Thyroid gland (tissue), 4 donors: Measurements from ENCODE around the gene ACTL10. TPM values are rescaled to one million over a fixed set of nuclear protein-coding genes. Genes with fewer than 3 reads are reported as not detected.

Source experiments
- DNase-seq, 2 donors: peaks; one replicate each; pipeline ENCODE4 v3.0.0-alpha.2; 2019
- H3K27ac ChIP-seq, 3 donors: fragments of 200-600 bp; sonication (generic); 1 replicate in 2 of 3; 2 replicates in 1 of 3; pipeline ENCODE4 v1.5.1; 2016 to 2019; ENCODE audit warnings: mild to moderate bottlenecking in 1 of 3, moderate library complexity in 1 of 3
- H3K27me3 ChIP-seq: fragments of 200-600 bp; sonication (generic); one replicate; pipeline ENCODE4 v1.5.1; 2019
- H3K36me3 ChIP-seq, 2 donors: fragments of 200-600 bp; sonication (generic); one replicate each; pipeline ENCODE4 v1.5.1; 2016 to 2019
- H3K4me1 ChIP-seq, 2 donors: fragments of 200-600 bp; sonication (generic); one replicate each; pipeline ENCODE4 v1.5.1; 2017 to 2019
- H3K4me3 ChIP-seq, 3 donors: fragments of 200-600 bp; sonication (generic); replicated peaks in 1 of 3; 1 replicate in 2 of 3; 2 replicates in 1 of 3; pipeline ENCODE4 v1.5.1; 2016; ENCODE audit warnings: mild to moderate bottlenecking in 1 of 3
- H3K9me3 ChIP-seq: fragments of 200-600 bp; sonication (generic); one replicate; pipeline ENCODE4 v1.5.1; 2017
- POLR2A ChIP-seq, 2 donors: fragments of 450-650 bp; IDR thresholded peaks; one replicate each; pipeline ENCODE4 v1.6.1; 2017; ENCODE audit warnings: antibody characterized with exemption in 2 of 2, mild to moderate bottlenecking in 2 of 2, moderate library complexity in 1 of 2
- WGBS, 2 donors: methylation state at CpG; one replicate each; pipeline ENCODE4 v1.1.5; 2017; 5-methylcytosine and 5-hydroxymethylcytosine counted together
- intact Hi-C: fragments of 100-400 bp; cut with DNase I; formaldehyde crosslinking; loops from one replicate; pipeline ENCODE4 v1.15.1; 2023
- total RNA-seq, 4 donors: library from RNA; depleted of rRNA; stranded (reverse); fragments of >200 nt; gene quantifications; one replicate each; pipeline ENCODE4 v1.2.3, GENCODE V29; 2016
- TF ChIP-seq, protein P1 (sequence below), 6 experiments: fragments of 200-600 bp in 3 of 6; fragments of 450-650 bp in 3 of 6; sonication (generic) in 3 of 6; IDR thresholded peaks; one replicate each; pipeline ENCODE4 v1.5.1; 2016 to 2019; ENCODE audit warnings: antibody characterized with exemption in 6 of 6, mild to moderate bottlenecking in 2 of 6, inconsistent platforms in 1 of 6, moderate library complexity in 1 of 6

ACTL10 gene
- total RNA-seq, 4 donors from 2014 or later, result 2.1 to 3.9 (median 2.6) TPM

DNA sequence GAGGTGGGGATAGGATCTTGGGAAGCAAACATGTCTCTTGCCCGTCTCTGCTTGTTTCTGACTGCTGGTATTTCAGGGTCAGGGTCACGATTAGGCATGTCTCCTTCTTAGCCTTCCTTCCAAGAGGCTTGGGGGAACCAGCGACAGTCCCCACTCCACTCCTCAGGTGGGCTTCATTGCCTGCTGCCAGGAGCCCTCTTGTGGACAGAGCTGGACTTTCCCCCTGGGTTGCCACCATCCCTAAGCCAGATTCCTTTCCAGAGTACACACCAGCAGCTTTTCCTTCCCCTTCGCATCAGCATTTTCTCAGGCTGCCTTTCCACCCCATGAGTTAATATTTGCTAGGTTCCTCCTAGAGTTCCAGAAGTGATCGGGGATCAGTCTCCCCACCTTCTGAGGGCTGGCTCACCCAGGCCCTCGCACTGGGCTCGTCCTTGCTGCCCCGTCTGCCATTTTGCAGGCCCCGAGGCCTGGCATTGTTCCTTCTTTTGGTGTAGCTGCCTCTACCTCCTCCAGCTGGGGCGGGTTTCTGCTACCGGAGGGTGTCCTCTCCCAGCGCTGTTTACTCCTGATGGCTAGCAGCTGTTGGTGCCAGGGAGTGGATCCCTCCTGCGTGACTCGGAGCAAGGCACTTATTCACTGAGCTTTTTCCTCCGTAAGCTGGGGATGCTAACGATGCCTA is 13.4 kb upstream of the ACTL10 start:
- Histone ChIP-seq H3K4me3 (no peak overlapping the region), H3K9me3 (no peaks in the 10 kb centered on the region), H3K27ac (no peak overlapping the region), H3K36me3 (peaks cover 7 to 11% of the 10 kb centered on the region in 2 donors), H3K27me3 (no peaks in the 10 kb centered on the region), H3K4me1 (peaks cover 11 to 24% of the 10 kb centered on the region in 2 donors)
- WGBS, 2 donors, result 59 to 62% methylated on average over 16 of the region's 16 CpGs
- peak; percentile 70 to 73 for DNase-seq
- intact Hi-C loops, result loop anchor here (5.0 kb wide), 1 partner anchor 201 kb away; no protein-coding TSS in a partner anchor
- TF ChIP-seq, protein P1, sequence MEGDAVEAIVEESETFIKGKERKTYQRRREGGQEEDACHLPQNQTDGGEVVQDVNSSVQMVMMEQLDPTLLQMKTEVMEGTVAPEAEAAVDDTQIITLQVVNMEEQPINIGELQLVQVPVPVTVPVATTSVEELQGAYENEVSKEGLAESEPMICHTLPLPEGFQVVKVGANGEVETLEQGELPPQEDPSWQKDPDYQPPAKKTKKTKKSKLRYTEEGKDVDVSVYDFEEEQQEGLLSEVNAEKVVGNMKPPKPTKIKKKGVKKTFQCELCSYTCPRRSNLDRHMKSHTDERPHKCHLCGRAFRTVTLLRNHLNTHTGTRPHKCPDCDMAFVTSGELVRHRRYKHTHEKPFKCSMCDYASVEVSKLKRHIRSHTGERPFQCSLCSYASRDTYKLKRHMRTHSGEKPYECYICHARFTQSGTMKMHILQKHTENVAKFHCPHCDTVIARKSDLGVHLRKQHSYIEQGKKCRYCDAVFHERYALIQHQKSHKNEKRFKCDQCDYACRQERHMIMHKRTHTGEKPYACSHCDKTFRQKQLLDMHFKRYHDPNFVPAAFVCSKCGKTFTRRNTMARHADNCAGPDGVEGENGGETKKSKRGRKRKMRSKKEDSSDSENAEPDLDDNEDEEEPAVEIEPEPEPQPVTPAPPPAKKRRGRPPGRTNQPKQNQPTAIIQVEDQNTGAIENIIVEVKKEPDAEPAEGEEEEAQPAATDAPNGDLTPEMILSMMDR (IDR thresholded peaks at IDR 0.05), result peak; percentile 50 to 84 (median 79)
- no peak for TF ChIP-seq POLR2A (IDR thresholded peaks at IDR 0.05)

DNA sequence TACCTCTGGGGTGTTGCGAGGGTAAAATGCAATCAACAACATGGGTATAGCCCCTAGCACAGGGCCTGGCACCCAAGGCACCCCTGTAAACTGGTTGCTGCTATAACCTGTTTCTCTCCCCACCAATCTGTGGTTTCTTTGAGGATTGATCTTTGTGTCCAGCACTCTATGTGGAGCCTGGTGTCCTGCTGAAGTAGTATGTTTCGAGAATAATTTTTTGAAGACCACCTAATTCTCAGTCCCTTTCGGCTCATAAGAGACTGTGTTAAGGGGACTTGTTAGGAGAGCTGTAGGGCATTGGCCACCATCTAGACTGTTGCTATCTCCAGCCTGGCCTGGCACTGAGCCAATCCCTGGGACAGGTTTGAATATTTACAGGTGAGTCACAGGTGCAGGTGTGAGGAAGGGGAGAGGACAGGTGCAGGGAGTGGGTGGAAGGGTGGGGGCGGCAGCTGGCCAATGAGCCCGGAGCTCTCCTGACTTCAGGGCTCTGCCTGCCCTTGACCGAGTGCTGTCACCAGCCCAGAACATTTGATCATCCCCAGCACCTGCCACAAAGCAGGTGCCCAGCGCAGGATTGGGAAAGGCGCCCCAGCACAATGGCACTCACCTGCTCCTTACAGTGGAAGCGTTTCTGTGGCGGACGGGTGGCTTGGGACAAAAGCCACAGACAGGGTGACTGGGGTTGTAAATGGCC is 12.7 kb upstream of the ACTL10 start:
- Histone ChIP-seq H3K27me3 (no peaks in the 10 kb centered on the region), H3K36me3 (peaks cover 7 to 11% of the 10 kb centered on the region in 2 donors), H3K27ac (no peak overlapping the region), H3K9me3 (no peaks in the 10 kb centered on the region), H3K4me1 (peaks cover 7 to 17% of the 10 kb centered on the region in 2 donors), H3K4me3 (no peak overlapping the region)
- 69 to 70% methylated on average over 9 to 11 of the region's 11 CpGs for WGBS, 2 donors
- DNase-seq, result peak; percentile 81 to 83
- TF ChIP-seq, protein P1 (IDR thresholded peaks at IDR 0.05), result no peak
- no peak for TF ChIP-seq POLR2A (IDR thresholded peaks at IDR 0.05)
- intact Hi-C loops, result loop anchor here (5.0 kb wide), 1 partner anchor 202 kb away; no protein-coding TSS in a partner anchor

DNA sequence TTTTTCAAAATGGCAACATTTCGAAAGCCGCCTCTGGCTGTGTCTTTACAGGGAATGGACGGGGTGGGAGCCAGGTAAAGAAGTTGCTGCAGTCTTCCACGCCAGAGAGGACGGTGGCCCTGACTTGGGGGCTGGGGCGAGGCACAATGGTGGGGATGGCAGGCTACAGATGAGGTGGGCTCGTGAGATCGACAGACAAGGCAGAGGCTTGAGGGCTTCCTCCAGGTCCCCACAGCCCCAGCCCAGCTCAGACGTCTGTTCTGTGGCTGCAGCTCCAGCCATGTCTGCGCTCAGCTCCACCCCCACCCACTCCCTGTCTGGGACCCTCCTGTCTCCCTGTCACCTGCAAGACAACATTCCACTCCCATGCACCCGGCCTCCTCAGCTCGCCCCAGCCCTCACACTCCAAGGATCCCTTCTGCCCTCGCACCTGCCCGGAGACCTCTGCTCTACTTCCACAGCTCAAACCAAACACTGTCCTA is 12.0 kb upstream of the ACTL10 start:
- no peak for TF ChIP-seq POLR2A (IDR thresholded peaks at IDR 0.05)
- TF ChIP-seq, protein P1 (IDR thresholded peaks at IDR 0.05), result no peak
- intact Hi-C loops, result loop anchor here (5.0 kb wide), 1 partner anchor 202 kb away; no protein-coding TSS in a partner anchor
- no peak overlapping the region for H3K4me3 ChIP-seq
- no peaks in the 10 kb centered on the region for H3K9me3 ChIP-seq
- H3K27me3 ChIP-seq, result no peaks in the 10 kb centered on the region
- H3K27ac ChIP-seq, result no peak overlapping the region
- 56 to 62% methylated on average over 13 of the region's 14 CpGs for WGBS, 2 donors
- DNase-seq, result no peak
- H3K4me1 ChIP-seq, result peaks cover 3 to 10% of the 10 kb centered on the region in 2 donors
- H3K36me3 ChIP-seq, result peaks cover 7 to 16% of the 10 kb centered on the region in 2 donors

DNA sequence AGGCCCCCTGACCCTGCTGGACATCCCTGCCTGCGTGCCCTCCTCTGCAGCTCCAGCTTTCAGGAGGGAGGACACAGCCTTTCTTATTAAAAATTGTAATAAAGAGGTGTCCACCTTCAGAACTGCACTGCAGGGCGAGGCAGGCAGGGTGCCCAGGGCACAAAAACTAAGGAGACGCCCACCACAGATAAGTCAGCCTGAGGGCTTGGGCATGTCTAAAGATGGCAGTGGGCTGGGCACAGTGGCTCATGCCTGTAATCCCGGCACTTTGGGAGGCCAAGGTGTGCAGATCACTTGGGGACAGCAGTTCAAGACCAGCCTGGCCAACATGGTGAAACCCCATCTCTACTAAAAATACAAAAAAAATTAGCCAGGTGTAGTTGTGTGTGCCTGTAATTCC is 11.6 kb upstream of the ACTL10 start:
- intact Hi-C loops, result no loop called here
- H3K36me3 ChIP-seq, result peaks cover 10 to 17% of the 10 kb centered on the region in 2 donors
- no peaks in the 10 kb centered on the region for H3K9me3 ChIP-seq
- TF ChIP-seq, protein P1 (IDR thresholded peaks at IDR 0.05), result no peak
- TF ChIP-seq POLR2A (IDR thresholded peaks at IDR 0.05), result no peak
- H3K27ac ChIP-seq, result no peak overlapping the region
- no peak for DNase-seq
- WGBS, 2 donors, result 52 to 69% methylated on average over 3 to 4 of the region's 4 CpGs
- H3K4me3 ChIP-seq, result no peak overlapping the region
- peaks cover 3 to 8% of the 10 kb centered on the region in 2 donors for H3K4me1 ChIP-seq
- H3K27me3 ChIP-seq, result no peaks in the 10 kb centered on the region
